HG02763 (cell line): ENCODE results near the gene SWAP70.

ENCODE experiments used
- ATAC-seq: cut with Tn5 transposase; IDR thresholded peaks from one replicate; pipeline ENCODE4 v1.9.1; 2021; ENCODE audit warnings: mild to moderate bottlenecking, moderate library complexity; ENCODE audit not compliant: unreplicated experiment

The SWAP70 gene

GRCh38 chr11:9772218-9772617 is 108.3 kb downstream of the SWAP70 start:
- ATAC-seq: no peak

GRCh38 chr11:9773524-9773923 is 109.6 kb downstream of the SWAP70 start:
- ATAC-seq: no peak

GRCh38 chr11:9774109-9774508 is 110.2 kb downstream of the SWAP70 start:
- ATAC-seq: no peak

DNA sequence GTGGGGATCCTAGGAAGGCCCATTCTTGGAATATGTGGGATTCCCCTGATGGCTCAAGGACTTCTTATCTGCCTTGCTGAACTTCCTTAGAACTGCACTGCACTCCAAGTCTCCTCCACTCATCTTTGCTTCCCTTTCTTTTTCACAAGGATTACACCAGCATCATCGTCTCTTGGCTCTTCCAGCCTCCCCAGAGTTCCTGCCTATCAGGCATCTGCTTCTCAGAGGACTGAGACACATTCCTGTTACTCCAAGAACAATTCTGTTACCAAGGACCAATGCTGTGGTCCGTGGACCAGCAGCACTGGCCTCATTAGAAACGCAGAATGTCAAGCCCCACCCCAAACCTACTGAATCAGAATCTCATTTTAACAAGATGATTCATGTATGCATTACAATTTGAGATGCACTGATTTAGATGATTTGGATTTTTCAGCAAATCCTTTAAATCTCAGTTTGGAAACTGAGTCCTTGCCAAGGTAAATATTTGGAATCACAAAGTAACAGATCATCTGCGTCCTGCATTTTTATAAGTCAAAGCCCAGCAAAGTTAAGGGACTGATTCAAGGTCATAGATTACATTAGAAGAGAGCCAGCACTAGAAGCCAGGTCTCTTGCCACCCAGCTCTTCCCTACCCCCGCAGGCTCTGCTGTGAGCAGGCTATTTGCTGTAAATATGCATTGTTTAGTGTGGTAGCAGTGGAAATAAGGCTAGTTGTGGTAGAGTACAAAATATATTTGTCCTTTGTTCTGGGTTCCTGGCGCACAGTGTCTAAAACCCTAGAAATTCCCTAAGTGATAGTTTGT is 110.9 kb downstream of the SWAP70 start:
- ATAC-seq: no peak

DNA sequence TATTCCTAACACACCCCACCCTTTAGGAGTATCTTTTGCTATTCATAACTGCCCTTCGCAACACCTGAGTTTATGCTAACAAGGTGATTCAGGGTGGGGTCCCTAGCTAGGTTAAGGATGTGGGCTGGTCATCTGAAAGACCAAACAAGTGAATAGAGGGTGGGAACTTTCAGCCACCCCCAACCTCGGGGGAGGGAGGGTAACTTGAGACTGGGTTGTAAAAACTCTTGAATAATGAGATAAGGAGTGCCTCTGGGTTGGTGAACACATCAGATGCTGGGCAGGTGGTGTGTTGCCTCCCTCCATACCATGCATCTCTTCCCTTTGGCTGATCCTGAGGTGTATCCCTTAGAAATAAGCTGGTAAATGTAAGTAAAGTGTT is 111.5 kb downstream of the SWAP70 start:
- no peak for ATAC-seq

DNA sequence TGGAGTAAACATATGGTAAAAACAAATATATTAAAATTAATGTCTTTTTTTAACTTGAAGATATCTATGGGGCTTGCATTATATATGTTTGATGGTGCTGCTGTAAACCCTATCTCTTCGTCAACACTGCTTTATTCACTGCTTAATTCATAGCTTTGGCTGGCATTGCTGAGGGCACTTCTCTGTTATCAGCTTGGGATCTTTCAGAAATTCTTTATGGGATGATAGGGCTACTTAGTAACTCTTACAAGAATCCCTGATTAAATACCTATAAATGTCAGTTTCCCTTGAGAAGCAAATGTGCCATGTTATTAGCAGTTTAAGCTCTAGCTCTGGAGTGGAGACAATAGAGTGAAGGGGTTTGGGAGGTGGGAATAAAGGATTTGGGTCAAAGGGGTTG is 112.3 kb downstream of the SWAP70 start:
- ATAC-seq: no peak

DNA sequence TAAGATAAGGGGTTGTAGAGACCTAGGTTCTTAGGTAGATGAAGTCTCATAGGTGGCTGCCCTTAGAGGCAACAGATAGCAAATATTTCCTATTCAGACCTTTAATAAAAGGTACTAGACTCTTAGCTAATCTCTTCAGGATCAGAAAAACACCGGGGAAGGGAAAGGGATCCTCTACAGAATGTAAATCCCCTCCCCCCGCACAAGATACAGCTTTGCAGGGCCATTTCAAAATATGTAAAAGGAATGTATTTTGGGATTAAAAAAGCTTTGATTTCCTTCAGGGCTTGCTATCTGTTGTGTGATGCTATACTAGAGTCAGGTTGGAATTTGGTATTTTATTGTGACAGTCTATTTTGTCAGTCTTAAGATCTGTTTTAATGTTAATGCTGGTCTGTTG is 113.2 kb downstream of the SWAP70 start:
- ATAC-seq: no peak

GRCh38 chr11:9777525-9777924 is 113.6 kb downstream of the SWAP70 start:
- no peak for ATAC-seq

GRCh38 chr11:9780929-9781328 is 117.1 kb downstream of the SWAP70 start:
- no peak for ATAC-seq

- ATAC-seq: no peak
These were observed 120.1 kb downstream of the SWAP70 start for GRCh38 chr11:9783986-9784385.

GRCh38 chr11:9784602-9785315 is 120.9 kb downstream of the SWAP70 start:
- ATAC-seq: no peak

DNA sequence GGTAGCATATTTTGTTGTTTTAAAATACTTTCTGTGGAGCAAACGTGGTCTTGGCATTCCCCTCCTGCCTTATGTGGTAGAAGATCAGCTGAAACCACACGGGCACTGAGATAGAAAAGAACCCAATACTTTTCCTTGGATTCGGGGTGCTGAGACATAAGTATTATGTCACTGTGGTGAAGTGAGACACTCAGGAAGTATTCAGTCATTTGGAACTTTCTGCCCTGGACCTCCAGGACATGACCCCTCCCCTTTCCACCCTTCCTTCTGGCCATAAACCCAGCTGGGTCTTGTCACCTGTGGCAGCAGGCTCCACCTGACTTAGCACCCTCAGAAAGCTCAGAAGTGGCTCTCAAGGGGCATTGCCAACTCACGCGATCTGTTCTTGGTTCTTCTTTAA is 123.4 kb downstream of the SWAP70 start:
- ATAC-seq: no peak

DNA sequence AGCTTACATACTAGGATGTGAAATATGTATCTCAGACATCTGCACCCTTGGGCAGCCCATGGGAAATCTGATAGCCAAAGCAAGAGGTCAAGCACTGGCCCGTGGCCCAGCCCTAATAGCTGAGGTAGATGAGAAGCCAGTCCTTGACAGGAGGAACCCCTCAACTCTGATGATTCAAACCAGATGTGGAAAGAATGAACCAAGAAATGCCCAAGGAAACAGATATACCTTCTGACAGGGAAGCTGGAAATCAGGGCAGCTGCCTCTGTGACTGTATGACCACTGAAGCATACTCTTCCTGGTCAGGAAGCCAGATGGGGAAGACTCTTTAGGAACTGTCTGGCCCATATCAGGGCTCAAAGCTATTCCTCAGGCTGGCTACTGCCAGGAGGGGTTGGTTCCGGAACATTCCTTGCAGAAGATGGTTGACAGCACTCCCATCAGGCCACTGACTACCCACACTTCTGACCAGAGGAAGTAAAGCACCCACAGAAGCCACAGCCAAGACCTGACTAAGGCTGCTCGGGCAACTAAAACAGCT is 124.2 kb downstream of the SWAP70 start:
- no peak for ATAC-seq

DNA sequence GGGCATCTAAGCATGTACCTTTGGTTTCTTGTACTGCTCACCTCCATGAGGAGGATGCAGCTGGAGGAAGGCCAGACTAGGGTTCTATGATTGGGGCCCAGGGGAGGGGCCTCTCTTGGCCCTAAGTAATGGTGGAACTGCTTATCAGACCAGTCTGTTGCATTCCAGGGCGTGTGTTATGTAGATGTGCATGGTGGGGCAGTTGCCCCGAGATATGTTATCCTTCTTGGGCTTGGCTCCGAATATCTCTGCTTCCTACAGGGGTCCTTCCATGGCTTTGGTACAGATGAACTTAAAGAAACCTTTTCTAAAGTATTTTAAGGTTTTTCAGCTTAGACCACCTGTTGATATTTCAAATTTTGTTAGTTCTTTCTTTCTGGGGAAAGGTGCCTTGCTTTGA is 126.0 kb downstream of the SWAP70 start:
- no peak for ATAC-seq

- ATAC-seq: no peak
These were observed 126.8 kb downstream of the SWAP70 start for GRCh38 chr11:9790703-9791102.

- ATAC-seq: no peak
These were observed 132.4 kb downstream of the SWAP70 start for GRCh38 chr11:9796266-9796665.

DNA sequence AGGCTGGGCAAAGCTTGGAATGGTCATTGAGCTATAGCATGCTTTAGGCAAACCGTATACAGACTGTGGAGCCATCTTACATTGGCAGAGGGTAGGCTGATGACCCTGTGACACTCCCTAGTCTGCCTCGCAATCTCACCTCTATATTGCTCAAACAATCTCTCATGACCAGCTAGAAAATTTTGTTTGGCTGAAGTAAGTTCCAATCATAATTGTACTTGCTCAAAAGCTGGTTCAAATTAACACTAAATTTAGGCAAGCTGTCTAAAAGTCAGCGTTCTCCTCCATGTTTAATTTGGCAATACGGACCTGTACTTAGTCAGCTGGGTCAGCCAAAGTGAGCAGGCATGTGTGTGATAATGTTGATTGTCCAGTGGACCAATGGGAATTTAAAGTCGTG is 133.0 kb downstream of the SWAP70 start:
- no peak for ATAC-seq

DNA sequence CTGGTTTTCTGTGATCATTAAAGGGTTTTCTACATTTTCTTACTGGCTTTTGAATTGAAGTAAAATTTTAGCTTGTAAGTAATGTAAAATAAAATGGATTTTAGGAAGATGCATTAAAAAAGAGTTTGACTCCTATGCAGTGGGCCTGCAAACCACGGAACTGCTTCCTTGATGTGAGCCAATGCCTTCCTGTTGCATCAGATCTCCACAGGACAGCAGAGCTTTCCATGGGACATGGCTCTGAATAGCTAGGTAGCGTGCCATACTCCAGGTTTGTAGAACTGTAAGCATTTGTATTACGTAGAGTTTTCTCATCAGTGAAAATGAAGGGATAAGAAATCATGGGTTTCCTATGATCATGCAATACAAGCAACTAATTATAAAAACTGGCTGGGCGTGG is 133.4 kb downstream of the SWAP70 start:
- ATAC-seq: no peak

DNA sequence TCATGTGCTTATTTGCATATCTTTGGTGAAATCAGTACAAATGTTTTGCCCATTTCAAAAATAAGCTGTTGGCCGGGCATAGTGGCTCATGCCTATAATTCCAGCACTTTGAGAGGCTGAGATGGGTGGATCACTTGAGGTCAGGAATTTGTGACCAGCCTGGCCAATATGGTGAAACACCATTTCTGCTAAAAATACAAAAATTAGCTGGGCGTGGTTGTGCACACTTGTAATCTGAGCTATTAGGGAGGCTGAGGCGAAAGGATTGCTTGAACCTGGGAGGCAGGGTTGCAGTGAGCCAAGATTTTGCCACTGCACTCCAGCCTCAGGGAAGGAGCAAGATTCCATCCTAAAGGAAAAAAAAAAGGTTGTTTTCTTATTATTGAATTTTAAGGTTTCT is 136.0 kb downstream of the SWAP70 start:
- no peak for ATAC-seq

- no peak for ATAC-seq
These were observed 138.5 kb downstream of the SWAP70 start for GRCh38 chr11:9802291-9802861.
